GM19043 (cell line): Measurements from ENCODE around the gene RPP14.
"Not testable (repeated sequence)": the region's sequence is repeated elsewhere in the genome, so short reads cannot be mapped to it uniquely, and the experiment has no call there.

Experiments
- ATAC-seq: cut with Tn5 transposase; IDR thresholded peaks from one replicate; pipeline ENCODE4 v1.9.1; 2021; ENCODE audit warnings: low read depth; ENCODE audit not compliant: unreplicated experiment

Gene RPP14

GRCh38 chr3:58305882-58306711 is at the start of gene RPP14, which contains the start of gene HTD2:
Gene RPP14, plus strand, starts transcription at chr3:58306245. Its CDS starts 4,085 bp downstream, at chr3:58310330.
Gene HTD2, plus strand, starts transcription at chr3:58306520. Its CDS starts 11,094 bp downstream, at chr3:58317614.
- ATAC-seq, result peak; percentile 85

GRCh38 chr3:58256511-58256910 is 49.5 kb upstream of the RPP14 start:
- no peak for ATAC-seq

GRCh38 chr3:58258392-58259055 is 47.5 kb upstream of the RPP14 start:
- no peak for ATAC-seq

- no peak for ATAC-seq
Measured at GRCh38 chr3:58260261-58260731, 45.7 kb upstream of the RPP14 start.

GRCh38 chr3:58260733-58261132 is 45.3 kb upstream of the RPP14 start:
- no peak for ATAC-seq

- peak; percentile 84 for ATAC-seq
Measured at GRCh38 chr3:58261954-58262666, 43.9 kb upstream of the RPP14 start.

GRCh38 chr3:58266577-58266976 is 39.5 kb upstream of the RPP14 start:
- ATAC-seq, result no peak

GRCh38 chr3:58267543-58267942 is 38.5 kb upstream of the RPP14 start:
- not testable (repeated sequence) for ATAC-seq

- ATAC-seq, result no peak
Measured at GRCh38 chr3:58269356-58269755, 36.7 kb upstream of the RPP14 start.

GRCh38 chr3:58270485-58270884 is 35.6 kb upstream of the RPP14 start:
- no peak for ATAC-seq

GRCh38 chr3:58271901-58272501 is 34.0 kb upstream of the RPP14 start:
- ATAC-seq, result no peak

- ATAC-seq, result no peak
Measured at GRCh38 chr3:58272891-58273290, 33.2 kb upstream of the RPP14 start.

- ATAC-seq, result not testable (repeated sequence)
Measured at GRCh38 chr3:58273362-58273761, 32.7 kb upstream of the RPP14 start.

- no peak for ATAC-seq
Measured at GRCh38 chr3:58274027-58274614, 31.9 kb upstream of the RPP14 start.

- ATAC-seq, result no peak
Measured at GRCh38 chr3:58281069-58281468, 25.0 kb upstream of the RPP14 start.

GRCh38 chr3:58285334-58285733 is 20.7 kb upstream of the RPP14 start:
- no peak for ATAC-seq

GRCh38 chr3:58287354-58287753 is 18.7 kb upstream of the RPP14 start:
- no peak for ATAC-seq

- no peak for ATAC-seq
Measured at GRCh38 chr3:58288011-58288728, 17.9 kb upstream of the RPP14 start.

- ATAC-seq, result not testable (repeated sequence)
Measured at GRCh38 chr3:58288964-58289613, 17.0 kb upstream of the RPP14 start.
